Erythroblast (primary cell): ENCODE measurements around the gene PLPPR1.

Experiments
- DNase-seq, 2 experiments: peaks; one replicate each; lab custom pipeline; 2025; lab: John Stamatoyannopoulos, UW
- GATA1 ChIP-seq: IDR thresholded peaks from 2 replicates; pipeline ENCODE4 v1.6.1; 2011; ENCODE audit warnings: low read depth, mild to moderate bottlenecking, control low read depth, low read length, moderate library complexity
- POLR2A ChIP-seq: IDR thresholded peaks from 2 replicates; pipeline ENCODE4 v1.6.1; 2011; ENCODE audit warnings: mild to moderate bottlenecking, low read length

Gene PLPPR1

DNA sequence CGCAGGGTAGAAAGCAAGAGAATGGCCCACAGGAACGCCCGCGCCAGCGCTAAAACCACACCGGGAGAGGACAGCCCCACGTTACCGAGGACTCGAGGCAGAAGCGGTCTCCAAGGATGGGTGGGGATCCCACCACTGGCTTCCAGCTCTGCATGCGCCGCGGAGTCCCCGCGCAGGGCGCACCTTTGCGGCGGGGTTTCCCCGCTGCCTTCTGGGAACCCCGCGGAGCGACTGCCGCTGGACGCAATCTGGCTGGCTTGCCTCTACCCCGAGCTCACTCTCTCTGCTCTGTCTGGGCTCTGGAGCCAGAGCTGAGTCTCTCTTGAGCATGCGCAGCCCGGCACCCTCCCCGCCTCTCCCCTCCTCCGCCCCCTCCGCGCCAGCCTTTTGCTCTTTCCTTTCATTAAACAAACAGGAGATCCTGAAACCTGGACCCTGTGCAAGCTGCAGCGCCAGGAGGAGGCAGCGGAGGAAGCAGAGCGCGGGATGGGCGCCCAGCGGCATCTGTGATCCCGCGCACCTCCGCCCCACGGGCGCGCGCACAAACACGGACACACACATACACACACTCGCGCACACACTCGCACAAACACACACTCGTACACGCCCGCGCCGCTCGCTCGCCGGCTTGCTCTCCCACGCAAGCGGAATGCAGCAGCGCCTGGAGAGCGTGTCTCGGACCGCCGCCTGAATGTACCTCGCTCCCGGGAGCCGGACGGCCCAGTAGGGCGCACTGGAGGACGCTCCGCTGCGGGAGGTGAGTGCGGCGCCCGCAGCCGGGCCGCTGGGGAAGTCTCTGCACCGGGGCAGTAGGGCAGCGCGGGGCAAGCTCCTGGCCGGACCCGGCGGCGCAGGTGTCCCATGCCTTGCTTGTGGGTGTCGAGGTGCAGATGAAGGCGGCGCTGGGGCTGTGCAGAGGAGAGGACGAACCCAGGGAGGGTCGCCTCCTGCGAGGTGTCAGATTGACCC is at the start of gene PLPPR1:
PLPPR1 (plus strand) TSS at position 382 of the 969 bp plus-strand sequence.
- DNase-seq, result no peak
- TF ChIP-seq GATA1 (no peak), POLR2A (no peak)

DNA sequence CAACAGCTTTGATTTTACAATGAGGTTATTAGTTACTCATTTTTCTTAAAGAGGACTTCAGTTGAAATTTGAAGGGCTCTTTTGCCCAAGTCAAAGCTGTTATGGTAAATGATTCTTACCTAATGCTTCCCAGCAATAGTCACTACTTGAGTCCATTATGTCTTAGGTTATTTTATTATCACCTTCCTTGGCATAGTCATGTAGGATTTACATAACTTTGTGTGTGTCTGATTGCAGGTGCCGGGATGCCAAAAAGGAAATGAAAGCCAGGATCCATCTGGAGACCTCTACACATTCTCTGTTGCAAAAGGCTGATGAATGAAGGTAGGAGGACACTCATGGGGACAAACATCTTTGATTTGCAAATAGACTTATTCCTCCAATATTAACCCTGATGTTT is 38.8 kb upstream of the PLPPR1 start:
- no peak for DNase-seq
- TF ChIP-seq POLR2A (no peak), GATA1 (no peak)

- no peak for DNase-seq
- TF ChIP-seq GATA1 (no peak), POLR2A (no peak)
Observed at GRCh38 chr9:100990605-100991381, 37.7 kb upstream of the PLPPR1 start.

DNA sequence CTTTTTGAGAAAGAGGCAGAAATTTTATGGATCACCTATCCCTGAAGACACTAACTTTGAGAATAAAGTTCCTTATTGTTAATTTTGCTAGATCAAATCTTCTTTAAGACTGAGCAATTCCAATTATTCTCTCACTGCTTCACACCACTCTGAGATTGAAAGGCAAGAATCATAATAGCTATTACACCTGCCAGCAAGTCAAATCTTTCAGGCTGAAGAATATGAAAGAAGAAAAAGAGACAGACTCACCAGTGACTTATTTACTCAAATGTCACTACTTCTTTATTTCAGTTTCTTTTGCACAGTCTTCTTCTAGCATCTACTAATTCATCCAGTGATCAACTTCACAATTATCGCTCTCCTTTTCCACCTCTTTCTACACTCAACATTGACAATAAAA is 35.9 kb upstream of the PLPPR1 start:
- TF ChIP-seq POLR2A, result no peak
- TF ChIP-seq GATA1, result no peak
- no peak for DNase-seq

- no peak for DNase-seq
- TF ChIP-seq GATA1 (no peak), POLR2A (no peak)
Observed at GRCh38 chr9:100999906-101000544, 28.5 kb upstream of the PLPPR1 start.

DNA sequence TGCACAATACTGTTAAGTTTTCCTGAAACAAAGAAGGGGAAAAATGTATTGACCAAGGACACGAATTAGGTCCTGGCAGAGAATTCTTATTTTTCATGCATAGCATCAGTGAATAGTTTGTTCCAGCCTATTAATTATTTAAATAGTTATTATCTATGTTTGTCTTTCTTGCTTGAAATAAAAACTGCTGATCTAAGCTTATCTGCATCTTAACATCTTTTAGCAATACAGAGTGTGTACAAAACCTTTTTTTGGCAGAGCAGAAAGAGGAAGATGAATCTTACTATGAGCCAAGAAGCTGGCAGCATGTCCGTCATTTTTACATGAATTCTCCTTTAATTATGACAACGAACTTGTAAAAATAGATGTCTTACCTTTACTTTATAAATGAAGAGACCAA is 23.3 kb upstream of the PLPPR1 start:
- no peak for TF ChIP-seq POLR2A
- no peak for TF ChIP-seq GATA1
- DNase-seq, result no peak

- no peak for DNase-seq
- TF ChIP-seq GATA1 (no peak), POLR2A (no peak)
Observed at GRCh38 chr9:101014566-101014965, 14.0 kb upstream of the PLPPR1 start.

- no peak for TF ChIP-seq GATA1
- no peak for TF ChIP-seq POLR2A
- no peak for DNase-seq
Observed at GRCh38 chr9:101018467-101018866, 10.1 kb upstream of the PLPPR1 start.

- no peak for DNase-seq
- TF ChIP-seq POLR2A, result no peak
- TF ChIP-seq GATA1, result no peak
Observed at GRCh38 chr9:101022704-101023103, 5.8 kb upstream of the PLPPR1 start.

DNA sequence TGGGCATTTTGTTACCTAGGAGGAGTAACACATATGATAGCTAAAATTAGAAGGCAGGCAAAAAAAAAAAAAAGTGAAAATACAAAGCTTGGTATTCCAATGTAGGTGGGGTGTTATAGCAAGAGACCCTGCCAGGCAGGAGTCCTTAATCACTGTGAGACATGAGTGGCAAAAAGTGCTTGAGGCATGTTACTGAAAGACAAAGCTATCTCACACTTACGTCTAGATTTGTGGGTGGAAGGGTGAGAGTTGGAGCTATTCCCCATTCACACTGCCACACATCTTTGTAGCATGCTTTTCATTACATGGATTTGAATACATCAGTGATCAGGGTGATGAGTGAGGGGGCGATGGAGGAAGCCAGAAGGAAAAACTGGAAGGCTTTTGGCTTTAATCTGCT is 2.6 kb upstream of the PLPPR1 start:
- TF ChIP-seq POLR2A, result no peak
- TF ChIP-seq GATA1, result no peak

DNA sequence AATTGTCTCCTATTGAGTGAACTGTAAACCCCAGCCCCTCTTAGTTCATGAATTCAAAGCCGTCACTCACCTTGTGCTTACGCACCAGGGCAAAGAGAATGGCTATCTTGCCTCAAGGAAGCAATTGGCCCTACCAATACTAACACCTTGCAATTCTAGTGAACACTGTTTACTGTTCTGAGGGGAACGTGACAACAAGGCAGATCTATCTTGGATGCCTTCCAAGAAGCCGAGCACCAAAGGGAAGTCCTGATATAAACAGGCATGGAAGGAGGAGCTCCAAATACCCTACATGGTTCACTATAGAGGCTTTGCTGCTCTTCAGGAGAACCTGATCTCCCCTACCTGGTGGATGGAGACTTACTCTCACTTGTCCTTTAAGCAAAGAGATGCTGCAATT is 1.7 kb upstream of the PLPPR1 start:
- TF ChIP-seq POLR2A (no peak), GATA1 (no peak)
- DNase-seq, result no peak

More for the DNA sequence above, 2.6 kb upstream of the PLPPR1 start:
- no peak for DNase-seq

- no peak for TF ChIP-seq GATA1
- TF ChIP-seq POLR2A, result no peak
Observed at GRCh38 chr9:101027236-101027635, 1.3 kb upstream of the PLPPR1 start.

DNA sequence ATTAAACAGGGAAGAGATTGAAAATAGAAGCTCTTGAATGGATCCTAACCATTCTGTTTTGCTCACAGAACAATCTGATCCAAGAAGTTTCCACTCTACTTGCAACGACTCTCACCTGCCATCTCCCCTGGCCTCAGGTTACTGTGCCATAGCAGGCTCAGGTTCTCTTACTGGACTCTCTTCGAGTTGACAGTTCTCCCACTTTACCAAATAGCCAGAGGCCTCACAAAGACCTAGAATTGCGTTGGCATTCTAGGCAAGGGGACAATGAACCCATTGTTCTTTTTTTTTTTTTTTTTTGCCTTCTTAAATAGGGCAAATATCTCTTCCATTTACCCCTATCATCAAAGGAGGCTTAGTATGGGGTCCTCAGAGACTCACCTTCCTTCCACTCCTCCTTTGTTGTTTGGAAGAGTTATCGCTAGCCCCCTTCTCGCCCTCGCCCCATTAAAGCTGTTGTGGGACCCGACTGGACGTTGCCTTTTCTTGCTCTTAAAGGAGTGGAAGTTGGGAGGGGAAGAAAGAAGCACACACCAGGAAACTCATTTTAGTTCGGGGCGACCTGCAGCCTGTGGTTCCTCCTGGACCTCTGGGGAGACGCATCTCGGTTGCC is 688 bp upstream of the PLPPR1 start:
- no peak for DNase-seq
- TF ChIP-seq GATA1 (no peak), POLR2A (no peak)

More at GRCh38 chr9:101027236-101027635, 1.3 kb upstream of the PLPPR1 start:
- DNase-seq, result no peak
